Psoas muscle (tissue), 8 donors: ENCODE results near the gene EXOC2. TPM values are rescaled to one million over a fixed set of nuclear protein-coding genes. Genes with fewer than 3 reads are reported as not detected.

Experiments
- ATAC-seq, 4 donors: fragments of 200-7000 bp; cut with Tn5 transposase; one replicate each; pipeline ENCODE4 v1.9.1; 2020; ENCODE audit warnings: moderate library complexity in 3 of 4, mild to moderate bottlenecking in 2 of 4
- DNase-seq, 2 donors: peaks; one replicate each; pipeline ENCODE4 v3.0.0-alpha.2; 2020
- H3K27ac ChIP-seq: fragments of 200-600 bp; one replicate; pipeline ENCODE4 v1.8.0; 2022
- H3K27me3 ChIP-seq, 3 donors: fragments of 200-600 bp in 1 of 3; one replicate each; pipeline versions ENCODE4 v1.6.1 to v1.8.0; 2013 to 2022; ENCODE audit warnings: low read length in 2 of 3, mild to moderate bottlenecking in 2 of 3, moderate library complexity in 1 of 3; ENCODE audit not compliant: insufficient read depth in 3 of 3
- H3K36me3 ChIP-seq, 2 donors: fragments of 200-600 bp in 1 of 2; one replicate each; pipeline versions ENCODE4 v1.6.1 to v1.8.0; 2013 to 2022; ENCODE audit warnings: low read depth in 1 of 2, mild to moderate bottlenecking in 1 of 2, moderate library complexity in 1 of 2; ENCODE audit not compliant: insufficient read depth in 1 of 2
- H3K4me1 ChIP-seq: fragments of 200-600 bp; one replicate; pipeline ENCODE4 v1.8.0; 2022
- H3K4me3 ChIP-seq: fragments of 200-600 bp; one replicate; pipeline ENCODE4 v1.8.0; 2022; ENCODE audit warnings: mild to moderate bottlenecking
- H3K9me3 ChIP-seq: fragments of 200-600 bp; one replicate; pipeline ENCODE4 v1.8.0; 2022
- CTCF ChIP-seq: fragments of 200-600 bp; IDR thresholded peaks from one replicate; pipeline ENCODE4 v1.8.0; 2022; ENCODE audit warnings: antibody characterized with exemption
- WGBS, 3 donors: extraction: QIAGEN DNeasy Blood & Tissue Kit; methylation state at CpG; one replicate each; pipeline versions ENCODE4 v1.1.6 to v1.1.7; 2013; 5-methylcytosine and 5-hydroxymethylcytosine counted together
- intact Hi-C, 2 donors: fragments of 100-400 bp; cut with DNase I; formaldehyde crosslinking; loops; one replicate each; pipeline versions ENCODE4 v1.11.0 to v1.14.2; 2022
- polyA plus RNA-seq, 3 donors: library from polyadenylated mRNA; stranded (reverse); fragments of 200-250 nt; gene quantifications; one replicate each; pipeline ENCODE4 v1.2.3, GENCODE V29; 2013
- total RNA-seq, 4 donors: library from RNA; stranded (reverse); fragmentation: NEBNext Ultra II Directional in 2 of 4; extraction: Animal tissue kit (Norgen Biotek cat#: 25700) in 2 of 4; gene quantifications; one replicate each; pipeline versions ENCODE4 v1.2.1 to v1.2.4, GENCODE V29; 2021 to 2023
- donor health status: healthy with polysubstance abuse.
- donor health status: DM: no; HTN: no; CAD: no; lungs with moderate emphysema.
- donor health status: Bipolar disorder and iron deficiency.
- donor health status: healthy.
- donor health status: DM: yes; HTN: yes; CAD: no.
- donor health status: DM: no; HTN: no; CAD: no.
- donor health status: DM: no; HTN: no; CAD: no.
- donor health status: DM: yes; HTN: yes; CAD: no.

EXOC2 gene
- total and polyA plus RNA-seq, 7 donors, result 5.7 to 15.9 (median 8.0) TPM

DNA sequence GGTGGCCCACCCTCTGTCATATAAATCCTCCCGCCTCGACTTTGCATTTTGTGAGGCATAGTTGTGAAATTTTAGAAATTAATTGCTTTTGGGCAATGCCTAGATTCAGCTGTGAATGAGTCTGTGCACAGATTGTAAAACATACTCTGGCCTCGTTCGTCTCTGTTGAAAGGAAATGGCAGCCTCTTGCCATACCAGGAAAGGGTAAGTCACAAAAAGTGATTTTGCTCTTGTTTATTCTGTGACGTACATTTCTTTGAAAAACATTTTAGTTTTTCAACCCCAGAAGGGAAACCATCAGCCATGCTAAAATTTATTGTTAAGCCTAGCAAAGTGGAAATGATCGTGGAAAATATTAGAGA, 15.3 kb upstream of the EXOC2 start:
- WGBS, 3 donors, result 82 to 86% (median 86%) methylated on average over 6 of the region's 6 CpGs
- peaks cover 0 to 18% (median 3%) of the 10 kb centered on the region in 3 donors for H3K27me3 ChIP-seq
- intact Hi-C loops, result no loop called here
- H3K36me3 ChIP-seq, result no peaks in the 10 kb centered on the region
- no peak for DNase-seq
- H3K4me3 ChIP-seq, result no peak overlapping the region
- TF ChIP-seq CTCF, result no peak
- H3K4me1 ChIP-seq, result peaks cover 7% of the 10 kb centered on the region
- H3K9me3 ChIP-seq, result no peaks in the 10 kb centered on the region
- H3K27ac ChIP-seq, result no peak overlapping the region
- no peak for ATAC-seq

- H3K27ac ChIP-seq, result no peak overlapping the region
- H3K27me3 ChIP-seq, result peaks cover 0 to 18% (median 3%) of the 10 kb centered on the region in 3 donors
- DNase-seq, result no peak
- 90 to 91% (median 91%) methylated on average over 10 of the region's 10 CpGs for WGBS, 3 donors
- intact Hi-C loops, result no loop called here
- H3K9me3 ChIP-seq, result no peaks in the 10 kb centered on the region
- no peak for TF ChIP-seq CTCF
- no peaks in the 10 kb centered on the region for H3K36me3 ChIP-seq
- no peak overlapping the region for H3K4me3 ChIP-seq
- peaks cover 7% of the 10 kb centered on the region for H3K4me1 ChIP-seq
- no peak for ATAC-seq
These were observed 14.8 kb upstream of the EXOC2 start for GRCh38 chr6:707576-708236.

- Histone ChIP-seq H3K9me3 (no peaks in the 10 kb centered on the region), H3K36me3 (no peaks in the 10 kb centered on the region), H3K27me3 (peaks cover 0 to 18% (median 3%) of the 10 kb centered on the region in 3 donors), H3K27ac (no peak overlapping the region), H3K4me1 (peaks cover 7% of the 10 kb centered on the region), H3K4me3 (no peak overlapping the region)
- DNase-seq (no peak), ATAC-seq (no peak)
- no peak for TF ChIP-seq CTCF
- WGBS, 3 donors, result 86 to 88% (median 86%) methylated on average over 8 of the region's 8 CpGs
- intact Hi-C loops, result no loop called here
These were observed 14.0 kb upstream of the EXOC2 start for GRCh38 chr6:706819-707381.

DNA sequence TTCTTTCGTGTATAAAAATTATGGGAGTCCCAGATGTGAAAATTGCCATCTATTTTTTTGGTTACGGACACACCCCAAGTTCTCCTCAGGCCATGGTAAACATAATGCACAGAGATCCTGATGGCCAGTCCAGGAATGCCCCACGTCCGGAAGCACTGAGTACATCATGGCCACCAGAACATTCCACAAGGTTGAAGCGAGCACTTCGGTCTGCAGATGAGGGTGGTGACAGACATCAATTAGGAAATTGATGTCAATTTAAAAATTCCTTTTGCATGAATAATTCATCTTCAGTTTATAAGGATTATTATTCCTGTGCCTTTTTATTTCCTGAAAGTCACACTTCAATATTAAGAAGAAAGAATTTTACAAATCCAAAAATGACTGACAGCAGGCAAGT, 13.2 kb upstream of the EXOC2 start:
- no peaks in the 10 kb centered on the region for H3K36me3 ChIP-seq
- TF ChIP-seq CTCF, result no peak
- H3K4me3 ChIP-seq, result no peak overlapping the region
- H3K27ac ChIP-seq, result no peak overlapping the region
- intact Hi-C loops, result no loop called here
- peaks cover 7% of the 10 kb centered on the region for H3K4me1 ChIP-seq
- WGBS, 3 donors, result 85 to 87% (median 87%) methylated on average over 6 of the region's 6 CpGs
- ATAC-seq (no peak), DNase-seq (no peak)
- no peaks in the 10 kb centered on the region for H3K9me3 ChIP-seq
- H3K27me3 ChIP-seq, result peaks cover 0 to 15% (median 3%) of the 10 kb centered on the region in 3 donors
